H1 (cell line): ENCODE data around the gene CCT5. TPM values are rescaled to one million over a fixed set of nuclear protein-coding genes. Genes with fewer than 3 reads are reported as not detected.

Experiments used
- CTCF ChIA-PET: fragments of 300-600 bp; sonication (Branson Sonifier 250); formaldehyde crosslinking; loops from one replicate; lab custom pipeline; 2021; ENCODE audit not compliant: partially characterized antibody; lab: Charles Lee
- POLR2A ChIA-PET: fragments of 300-600 bp; sonication (Branson Sonifier 250); formaldehyde crosslinking; loops from one replicate; lab custom pipeline; 2021; ENCODE audit warnings: inconsistent platforms; ENCODE audit not compliant: partially characterized antibody; lab: Charles Lee
- DNase-seq, 2 experiments: peaks; one replicate each; pipeline versions ENCODE4 v3.0.0 to v3.0.0-alpha.2; 2010 to 2022; ENCODE audit warnings: low spot score in 2 of 2, low read depth in 1 of 2, mixed read lengths in 1 of 2
- FAIRE-seq: peaks from 2 replicates; lab custom pipeline; 2011; peaks lifted over from hg19 to GRCh38; lab: Jason Lieb, UNC
- H2AFZ ChIP-seq: 2 replicates; pipeline ENCODE4 v1.8.1; 2012; ENCODE audit warnings: low read length, inconsistent platforms
- H2AK5ac ChIP-seq: 2 replicates; pipeline ENCODE4 v1.6.1; 2013; ENCODE audit warnings: low read depth, low read length
- H2BK120ac ChIP-seq: replicated peaks from 2 replicates; pipeline ENCODE3; 2013; ENCODE audit warnings: low read depth, low read length, inconsistent platforms
- H2BK12ac ChIP-seq: 2 replicates; pipeline ENCODE4 v1.6.1; 2013; ENCODE audit warnings: low read depth, low read length
- H2BK15ac ChIP-seq: 2 replicates; pipeline ENCODE4 v1.6.1; 2013; ENCODE audit warnings: low read length
- H2BK20ac ChIP-seq: 2 replicates; pipeline ENCODE4 v1.6.1; 2013; ENCODE audit warnings: low read length
- H2BK5ac ChIP-seq: 2 replicates; pipeline ENCODE4 v1.6.1; 2013; ENCODE audit warnings: low read depth, low read length
- H3K14ac ChIP-seq: 2 replicates; pipeline ENCODE4 v1.6.1; 2013; ENCODE audit warnings: inconsistent platforms; ENCODE audit not compliant: insufficient read length
- H3K18ac ChIP-seq: 2 replicates; pipeline ENCODE4 v1.6.1; 2013; ENCODE audit warnings: low read length; ENCODE audit errors: extremely low read depth
- H3K23ac ChIP-seq: 2 replicates; pipeline ENCODE4 v1.6.1; 2013; ENCODE audit warnings: inconsistent platforms; ENCODE audit not compliant: insufficient read length
- H3K23me2 ChIP-seq: 2 replicates; pipeline ENCODE4 v1.6.1; 2013; ENCODE audit warnings: low read depth, low read length
- H3K27ac ChIP-seq: 2 replicates; pipeline ENCODE4 v1.6.1; 2011; ENCODE audit warnings: low read depth, low read length, inconsistent platforms
- H3K27me3 ChIP-seq, 4 experiments: replicated peaks in 1 of 4; 1 replicate in 1 of 4; 2 replicates in 3 of 4; pipeline versions ENCODE4 v1.6.1 to v1.8.1; 2011 to 2013; ENCODE audit warnings: low read length in 3 of 4, mild to moderate bottlenecking in 3 of 4, inconsistent platforms in 2 of 4, mixed read lengths in 2 of 4, moderate library complexity in 1 of 4; ENCODE audit not compliant: control insufficient read depth in 3 of 4, insufficient read depth in 3 of 4; ENCODE audit errors: extremely low read depth in 1 of 4
- H3K36me3 ChIP-seq, 4 experiments: 2 replicates each; pipeline versions ENCODE4 v1.6.1 to v1.8.1; 2011 to 2013; ENCODE audit warnings: mild to moderate bottlenecking in 4 of 4, low read length in 3 of 4, moderate library complexity in 2 of 4, control low read depth in 1 of 4, inconsistent platforms in 1 of 4; ENCODE audit not compliant: insufficient read depth in 4 of 4, control insufficient read depth in 2 of 4
- H3K4ac ChIP-seq: replicated peaks from 2 replicates; pipeline ENCODE3; 2013; ENCODE audit warnings: low read length, low read depth, mixed read lengths, inconsistent platforms; ENCODE audit not compliant: insufficient read length
- H3K4me1 ChIP-seq, 4 experiments: replicated peaks in 1 of 4; 1 replicate in 1 of 4; 2 replicates in 3 of 4; pipeline versions ENCODE4 v1.6.1 to v1.8.1; 2011 to 2013; ENCODE audit warnings: low read length in 3 of 4, inconsistent platforms in 2 of 4, mixed read lengths in 1 of 4; ENCODE audit not compliant: insufficient read depth in 4 of 4, control insufficient read depth in 3 of 4
- H3K4me2 ChIP-seq, 2 experiments: 2 replicates each; pipeline versions ENCODE4 v1.6.1 to v1.8.1; 2011 to 2013; ENCODE audit warnings: low read depth in 2 of 2, low read length in 2 of 2, control low read depth in 1 of 2, inconsistent platforms in 1 of 2, mild to moderate bottlenecking in 1 of 2; ENCODE audit not compliant: insufficient read depth in 1 of 2
- H3K4me3 ChIP-seq, 4 experiments: fragments of 200-600, 300-600 bp in 1 of 4; sonication (generic), shearing (Covaris generic), sonication (Bioruptor Twin) in 1 of 4; 2 replicates each; pipeline versions ENCODE4 v1.5.1 to v1.8.1; 2011 to 2016; ENCODE audit warnings: low read length in 4 of 4, low read depth in 3 of 4, control low read depth in 2 of 4, inconsistent platforms in 2 of 4, mild to moderate bottlenecking in 2 of 4, mixed read lengths in 1 of 4, moderate library complexity in 1 of 4; ENCODE audit not compliant: insufficient read depth in 2 of 4; ENCODE audit errors: extremely low read depth in 1 of 4
- H3K56ac ChIP-seq: replicated peaks from 2 replicates; pipeline ENCODE3; 2013; ENCODE audit warnings: low read depth, mild to moderate bottlenecking, mixed read lengths, low read length, inconsistent platforms; ENCODE audit not compliant: insufficient read length
- H3K79me1 ChIP-seq: 2 replicates; pipeline ENCODE4 v1.6.1; 2013; ENCODE audit warnings: low read depth, low read length, control low read depth
- H3K79me2 ChIP-seq, 2 experiments: 2 replicates each; pipeline versions ENCODE4 v1.6.1 to v1.8.1; 2012 to 2013; ENCODE audit warnings: low read length in 2 of 2, mild to moderate bottlenecking in 2 of 2, inconsistent platforms in 1 of 2; ENCODE audit not compliant: insufficient read depth in 2 of 2, control insufficient read depth in 1 of 2
- H3K9ac ChIP-seq, 4 experiments: replicated peaks in 1 of 4; 1 replicate in 1 of 4; 2 replicates in 3 of 4; pipeline versions ENCODE4 v1.6.1 to v1.8.1; 2011 to 2013; ENCODE audit warnings: low read depth in 3 of 4, low read length in 3 of 4, control low read depth in 2 of 4, mild to moderate bottlenecking in 2 of 4, moderate library complexity in 2 of 4, inconsistent platforms in 1 of 4; ENCODE audit errors: extremely low read depth in 1 of 4
- H3K9me3 ChIP-seq, 2 experiments: 2 replicates each; pipeline versions ENCODE4 v1.6.1 to v1.8.1; 2012 to 2013; ENCODE audit warnings: mild to moderate bottlenecking in 2 of 2, moderate library complexity in 2 of 2, control low read depth in 1 of 2, inconsistent platforms in 1 of 2, low read depth in 1 of 2, low read length in 1 of 2, mixed read lengths in 1 of 2; ENCODE audit not compliant: insufficient read depth in 2 of 2
- H4K20me1 ChIP-seq, 2 experiments: replicated peaks in 1 of 2; 2 replicates each; pipeline versions ENCODE3 to v1.8.1; 2011 to 2013; ENCODE audit warnings: inconsistent platforms in 2 of 2, low read length in 2 of 2, mild to moderate bottlenecking in 1 of 2; ENCODE audit not compliant: insufficient read depth in 2 of 2, control insufficient read depth in 1 of 2
- H4K5ac ChIP-seq: 2 replicates; pipeline ENCODE4 v1.6.1; 2013; ENCODE audit warnings: low read length, low read depth, mixed read lengths, inconsistent platforms; ENCODE audit not compliant: insufficient read length
- H4K8ac ChIP-seq: 2 replicates; pipeline ENCODE4 v1.8.0; 2013; ENCODE audit warnings: mild to moderate bottlenecking, moderate library complexity, low read length, inconsistent platforms; ENCODE audit not compliant: insufficient read depth; ENCODE audit errors: extremely low read depth
- H4K91ac ChIP-seq: replicated peaks from 2 replicates; pipeline ENCODE3; 2013; ENCODE audit warnings: low read length, mixed read lengths, inconsistent platforms; ENCODE audit not compliant: insufficient read length
- SRF ChIP-seq: IDR thresholded peaks from 2 replicates; pipeline ENCODE4 v1.6.1; 2011; ENCODE audit warnings: mild to moderate bottlenecking, low read depth, low read length, moderate library complexity
- YY1 ChIP-seq: IDR thresholded peaks from 2 replicates; pipeline ENCODE4 v1.6.1; 2011; ENCODE audit warnings: low read depth, mild to moderate bottlenecking, low read length
- WGBS, 2 experiments: shearing (Covaris generic) in 1 of 2; methylation state at CpG; one replicate each; pipeline versions ENCODE4 v1.1.6 to v1.1.7; 2013 to 2015; ENCODE audit warnings: low lambda C conversion rate in 2 of 2, mixed read lengths in 2 of 2, inconsistent platforms in 1 of 2, low coverage in 1 of 2, missing lambda C conversion rate in 1 of 2; ENCODE audit not compliant: insufficient replicate concordance in 2 of 2, insufficient coverage in 1 of 2, insufficient read length in 1 of 2; ENCODE audit errors: extremely low coverage in 1 of 2, missing lambda C conversion rate in 1 of 2; 5-methylcytosine and 5-hydroxymethylcytosine counted together
- polyA plus RNA-seq, 7 experiments: library from polyadenylated mRNA; depleted of rRNA in 3 of 7; stranded (reverse) in 5 of 7; unstranded in 2 of 7; fragments of >200 nt in 5 of 7; fragments of 200-250 nt in 2 of 7; gene quantifications; 1 replicate in 5 of 7; 2 replicates in 1 of 7; 4 replicates in 1 of 7; pipeline versions ENCODE4 v1.2.1 to v1.2.3, GENCODE V29; 2011 to 2013; ENCODE audit warnings: missing spikeins in 2 of 7, mixed read lengths in 2 of 7
- total RNA-seq: library from RNA; stranded (reverse); fragmentation: NEBNext Ultra II Directional; extraction: Animal tissue kit (Norgen Biotek cat#: 25700); gene quantifications from 2 replicates; pipeline ENCODE4 v1.2.1, GENCODE V29; 2021

The CCT5 gene
- total and polyA plus RNA-seq, 2 of the 8 experiments (the other 6 are each of a cell fraction or from before 2014, with no cell fraction given): 425 to 549 TPM

- Histone ChIP-seq H2AK5ac (no peak overlapping the region; the same call in 1 of the 2 replicates), H4K20me1 (no peaks in the 10 kb centered on the region), H3K79me1 (no peaks in the 10 kb centered on the region), H3K9ac (no peak overlapping the region), H3K56ac (no peak overlapping the region), H2BK20ac (no peak overlapping the region), H3K9me3 (no peaks in the 10 kb centered on the region), H3K23me2 (no peaks in the 10 kb centered on the region), H3K4me3 (no peak overlapping the region), H2BK120ac (no peak overlapping the region), H3K18ac (no peak overlapping the region), H3K4me2 (no peak overlapping the region), H3K23ac (no peak overlapping the region), H2BK12ac (no peak overlapping the region), H3K27me3 (no peaks in the 10 kb centered on the region), H4K91ac (no peak overlapping the region), H4K8ac (no peak overlapping the region), H3K14ac (no peak overlapping the region), H2BK5ac (no peak overlapping the region), H3K36me3 (no peaks in the 10 kb centered on the region; a peak in 1 of 8 replicates), H3K4me1 (peaks cover 0 to 8% (median 2%) of the 10 kb centered on the region in 4 experiments; a peak in 1 of 7 replicates), H2AFZ (no peak overlapping the region), H3K4ac (no peak overlapping the region), H3K27ac (no peak overlapping the region), H2BK15ac (no peak overlapping the region), H3K79me2 (no peaks in the 10 kb centered on the region), H4K5ac (no peak overlapping the region)
- ChIA-PET CTCF (interaction anchor here (0.6 to 1.3 kb wide), 4 partner anchors 9 to 35 kb away, joined by 3 to 4 read pairs (median 4); partner anchors contain the start of gene CMBL), POLR2A (interaction anchor here (0.7 to 2.1 kb wide), 8 partner anchors 10 to 76 kb away, joined by 3 to 6 read pairs (median 3); partner anchors contain the start of genes ATPSCKMT and CCT5)
- no peak for DNase-seq
- TF ChIP-seq YY1 (no peak), SRF (no peak)
- WGBS, 2 experiments: 93% methylated on average over 12 of the region's 12 CpGs; no CpG with 5 or more reads in 1 of the 2 experiments
- no peak for FAIRE-seq
These were observed 28.7 kb downstream of the CCT5 start for GRCh38 chr5:10278658-10279279.
